ENCODE results near the gene HEXA.

- TF ChIP-seq CTCF (IDR thresholded peaks at IDR 0.05) (no peak), POLR2A (IDR thresholded peaks at IDR 0.05) (no peak), EP300 (IDR thresholded peaks at IDR 0.05) (no peak)
Measured at GRCh38 chr15:72340366-72340765, 35.4 kb downstream of the HEXA start.
